ENCODE measurements around the gene RPL38. TPM values are rescaled to one million over a fixed set of nuclear protein-coding genes. Genes with fewer than 3 reads are reported as not detected.

Gene RPL38
- total and polyA plus RNA-seq, 2 of the 4 experiments (the other 2 are of a cell fraction): 111 to 527 TPM

- H3K4me2 ChIP-seq (ENCODE audit: low read depth, low read length): no peak overlapping the region
- BruUV-seq (replicated peaks): no TSS peak
- H3K79me1 ChIP-seq (ENCODE audit: low read depth in 1 of 2, low read length in 2 of 2): no peaks in the 10 kb centered on the region
- 56% methylated on average over 4 of the region's 9 CpGs; no CpG with 5 or more reads in 1 of the 2 experiments for WGBS, 2 experiments (ENCODE audit: extremely low coverage in 2 of 2, insufficient read length in 1 of 2)
- dilution Hi-C loops (cut with HindIII; ENCODE audit: low sequenced_read_pairs, unreplicated experiment) (no loop called here), intact Hi-C loops (cut with micrococcal nuclease) (no loop called here), in situ Hi-C loops (cut with MboI; ENCODE audit: low sequenced_read_pairs) (no loop called here)
- no peak overlapping the region for H3K23ac ChIP-seq (ENCODE audit: low read depth, low read length)
- no peak for DNase-seq
- H3K4me3 ChIP-seq (ENCODE audit: insufficient read depth, low read depth, low read length): no peak overlapping the region
- no peak overlapping the region for H2AK9ac ChIP-seq (replicated peaks; ENCODE audit: low read depth, low read length, poor library complexity)
- H4K8ac ChIP-seq (ENCODE audit: low read depth in 2 of 2, low read length in 2 of 2): no peak overlapping the region
- no peak overlapping the region for H3K27ac ChIP-seq (ENCODE audit: insufficient read depth, low read length)
- no peaks in the 10 kb centered on the region for H3K27me3 ChIP-seq (ENCODE audit: control insufficient read depth, insufficient read depth, low read length)
- no peak overlapping the region for H2AK5ac ChIP-seq (ENCODE audit: low read depth, low read length)
- no peak overlapping the region for H3K4ac ChIP-seq (ENCODE audit: low read depth, low read length)
- no peak overlapping the region for H3K14ac ChIP-seq (replicated peaks; ENCODE audit: low read depth, low read length)
- no peak overlapping the region for H2BK120ac ChIP-seq (ENCODE audit: low read depth, low read length)
- no peak overlapping the region for H2BK15ac ChIP-seq (ENCODE audit: low read depth, low read length)
- no peak overlapping the region for H3K18ac ChIP-seq (ENCODE audit: low read depth, low read length)
- no peak overlapping the region for H3K9ac ChIP-seq (ENCODE audit: low read depth, low read length)
- TF ChIP-seq SMC3 (IDR thresholded peaks at IDR 0.05; ENCODE audit: low read depth, low read length): no peak
- no peak for TF ChIP-seq FOS (IDR thresholded peaks at IDR 0.05; ENCODE audit: low read depth, low read length)
- TF ChIP-seq POLR2A (IDR thresholded peaks at IDR 0.05; ENCODE audit: low read depth, low read length): no peak
- no peak for TF ChIP-seq BHLHE40 (IDR thresholded peaks at IDR 0.05; ENCODE audit: low read depth, low read length)
- TF ChIP-seq RFX5 (IDR thresholded peaks at IDR 0.05; ENCODE audit: low read depth, low read length): no peak
- no peak for TF ChIP-seq MAZ (IDR thresholded peaks at IDR 0.05; ENCODE audit: borderline replicate concordance, low read depth, low read length)
- TF ChIP-seq NFE2L2 (IDR thresholded peaks at IDR 0.05; ENCODE audit: low read depth, low read length): no peak
- TF ChIP-seq, protein P1, sequence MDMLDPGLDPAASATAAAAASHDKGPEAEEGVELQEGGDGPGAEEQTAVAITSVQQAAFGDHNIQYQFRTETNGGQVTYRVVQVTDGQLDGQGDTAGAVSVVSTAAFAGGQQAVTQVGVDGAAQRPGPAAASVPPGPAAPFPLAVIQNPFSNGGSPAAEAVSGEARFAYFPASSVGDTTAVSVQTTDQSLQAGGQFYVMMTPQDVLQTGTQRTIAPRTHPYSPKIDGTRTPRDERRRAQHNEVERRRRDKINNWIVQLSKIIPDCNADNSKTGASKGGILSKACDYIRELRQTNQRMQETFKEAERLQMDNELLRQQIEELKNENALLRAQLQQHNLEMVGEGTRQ (IDR thresholded peaks at IDR 0.05; ENCODE audit: low read depth, low read length): no peak
- TF ChIP-seq CTCF (conservative IDR thresholded peaks at IDR 0.05; ENCODE audit: low read depth, low read length): no peak
- TF ChIP-seq CHD1 (IDR thresholded peaks at IDR 0.05; ENCODE audit: low read depth, low read length): no peak
- TF ChIP-seq, protein P2, sequence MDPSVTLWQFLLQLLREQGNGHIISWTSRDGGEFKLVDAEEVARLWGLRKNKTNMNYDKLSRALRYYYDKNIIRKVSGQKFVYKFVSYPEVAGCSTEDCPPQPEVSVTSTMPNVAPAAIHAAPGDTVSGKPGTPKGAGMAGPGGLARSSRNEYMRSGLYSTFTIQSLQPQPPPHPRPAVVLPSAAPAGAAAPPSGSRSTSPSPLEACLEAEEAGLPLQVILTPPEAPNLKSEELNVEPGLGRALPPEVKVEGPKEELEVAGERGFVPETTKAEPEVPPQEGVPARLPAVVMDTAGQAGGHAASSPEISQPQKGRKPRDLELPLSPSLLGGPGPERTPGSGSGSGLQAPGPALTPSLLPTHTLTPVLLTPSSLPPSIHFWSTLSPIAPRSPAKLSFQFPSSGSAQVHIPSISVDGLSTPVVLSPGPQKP (IDR thresholded peaks at IDR 0.05; ENCODE audit: borderline replicate concordance, low read depth, low read length): no peak
- no peak for TF ChIP-seq MAFK (IDR thresholded peaks at IDR 0.05; ENCODE audit: low read depth, low read length)
- no peaks in the 10 kb centered on the region for H3K36me3 ChIP-seq (ENCODE audit: control insufficient read depth, insufficient read depth, low read length)
- no peak overlapping the region for H2AFZ ChIP-seq (replicated peaks; ENCODE audit: low read length, poor library complexity)
- no peak overlapping the region for H4K5ac ChIP-seq (ENCODE audit: low read depth, low read length)
- peaks cover 13% of the 10 kb centered on the region for H3K9me3 ChIP-seq (ENCODE audit: control insufficient read depth, insufficient read depth, low read length)
- no peak overlapping the region for H4K91ac ChIP-seq (ENCODE audit: insufficient read depth, low read depth, low read length)
- no peak overlapping the region for H2BK5ac ChIP-seq (ENCODE audit: low read depth, low read length, poor library complexity, severe bottlenecking)
- ChIA-PET CTCF (no interaction called here), POLR2A (ENCODE audit: unreplicated experiment) (no interaction called here)
- H3K4me1 ChIP-seq (ENCODE audit: control insufficient read depth, insufficient read depth, low read length): no peaks in the 10 kb centered on the region
- ATAC-seq (ENCODE audit: low read depth): no peak
- H4K20me1 ChIP-seq (ENCODE audit: insufficient read depth, low read length): no peaks in the 10 kb centered on the region
- H2BK20ac ChIP-seq (ENCODE audit: low read depth, low read length): no peak overlapping the region
- H3K9me1 ChIP-seq (ENCODE audit: insufficient read depth, low read length): no peaks in the 10 kb centered on the region
- H3K56ac ChIP-seq (ENCODE audit: extremely low read depth, insufficient read depth, low read length): no peak overlapping the region
Measured at GRCh38 chr17:74164446-74165045, 38.9 kb upstream of the RPL38 start.
